Fibroblast of lung (primary cell): ENCODE measurements around the gene ANKFN1. TPM values are rescaled to one million over a fixed set of nuclear protein-coding genes. Genes with fewer than 3 reads are reported as not detected.

Source experiments
- DNase-seq, 2 donors: peaks; one replicate each; pipeline versions ENCODE4 v3.0.0 to v3.0.0-alpha.2; 2010; ENCODE audit warnings: low read depth in 2 of 2
- H2AFZ ChIP-seq: 2 replicates; pipeline ENCODE4 v1.5.1; 2012; ENCODE audit warnings: low read length, control low read depth, inconsistent platforms
- H3K27ac ChIP-seq: 2 replicates; pipeline ENCODE4 v1.5.1; 2011; ENCODE audit warnings: low read length, control low read depth; ENCODE audit not compliant: insufficient read depth
- H3K27me3 ChIP-seq: 2 replicates; pipeline ENCODE4 v1.5.1; 2011; ENCODE audit warnings: mild to moderate bottlenecking, low read length; ENCODE audit not compliant: control insufficient read depth, insufficient read depth
- H3K36me3 ChIP-seq: 2 replicates; pipeline ENCODE4 v1.5.1; 2011; ENCODE audit warnings: low read length; ENCODE audit not compliant: control insufficient read depth, insufficient read depth
- H3K4me1 ChIP-seq: 2 replicates; pipeline ENCODE4 v1.5.1; 2011; ENCODE audit warnings: low read length; ENCODE audit not compliant: control insufficient read depth, insufficient read depth; ENCODE audit errors: extremely low read depth
- H3K4me2 ChIP-seq: 2 replicates; pipeline ENCODE4 v1.5.1; 2011; ENCODE audit warnings: low read length, control low read depth; ENCODE audit not compliant: insufficient read depth; ENCODE audit errors: extremely low read depth
- H3K4me3 ChIP-seq, 4 experiments: fragments of 200-600 bp in 1 of 4; sonication (generic) in 1 of 4; replicated peaks in 1 of 4; 2 replicates each; pipeline ENCODE4 v1.5.1; 2011 to 2016; ENCODE audit warnings: low read length in 4 of 4, low read depth in 3 of 4, mild to moderate bottlenecking in 3 of 4, control low read depth in 2 of 4, inconsistent platforms in 1 of 4, mixed read lengths in 1 of 4; ENCODE audit not compliant: insufficient read depth in 1 of 4; ENCODE audit errors: control extremely low read depth in 1 of 4
- H3K79me2 ChIP-seq: 2 replicates; pipeline ENCODE4 v1.5.1; 2012; ENCODE audit warnings: mild to moderate bottlenecking, low read length, inconsistent platforms; ENCODE audit not compliant: control insufficient read depth, insufficient read depth
- H3K9ac ChIP-seq: 2 replicates; pipeline ENCODE4 v1.5.1; 2011; ENCODE audit warnings: mild to moderate bottlenecking, low read length, control low read depth; ENCODE audit not compliant: insufficient read depth
- H3K9me3 ChIP-seq: 2 replicates; pipeline ENCODE4 v1.5.1; 2012; ENCODE audit warnings: low read depth, low read length; ENCODE audit not compliant: control insufficient read depth, insufficient read depth
- H4K20me1 ChIP-seq: 2 replicates; pipeline ENCODE4 v1.5.1; 2011; ENCODE audit warnings: low read length; ENCODE audit not compliant: control insufficient read depth, insufficient read depth; ENCODE audit errors: extremely low read depth
- EZH2 ChIP-seq: IDR thresholded peaks from 2 replicates; pipeline ENCODE4 v1.5.1; 2012; ENCODE audit warnings: low read length, control low read depth, mild to moderate bottlenecking; ENCODE audit errors: missing control alignments
- polyA plus RNA-seq, 2 donors: library from polyadenylated mRNA; depleted of rRNA in 1 of 2; stranded (reverse) in 1 of 2; unstranded in 1 of 2; fragments of >200 nt; gene quantifications; 2 replicates each; pipeline ENCODE4 v1.2.1, GENCODE V29; 2011 to 2012; ENCODE audit warnings: missing spikeins in 1 of 2
- total RNA-seq: library from RNA; depleted of rRNA; stranded (reverse); fragments of >200 nt; gene quantifications from 2 replicates; pipeline ENCODE4 v1.2.1, GENCODE V29; 2014
- TF ChIP-seq, protein P1 (sequence below), 2 donors: IDR thresholded peaks in 1 of 2; conservative IDR thresholded peaks in 1 of 2; 1 replicate in 1 of 2; 2 replicates in 1 of 2; pipeline ENCODE4 v1.5.1; 2011 to 2012; ENCODE audit warnings: low read length in 2 of 2, control low read depth in 1 of 2, inconsistent platforms in 1 of 2, low read depth in 1 of 2, mild to moderate bottlenecking in 1 of 2

Gene ANKFN1
- total and polyA plus RNA-seq, 2 donors (not counting 1 experiment from before 2014, with no cell fraction given), result 0.19 TPM; not detected in 1

DNA sequence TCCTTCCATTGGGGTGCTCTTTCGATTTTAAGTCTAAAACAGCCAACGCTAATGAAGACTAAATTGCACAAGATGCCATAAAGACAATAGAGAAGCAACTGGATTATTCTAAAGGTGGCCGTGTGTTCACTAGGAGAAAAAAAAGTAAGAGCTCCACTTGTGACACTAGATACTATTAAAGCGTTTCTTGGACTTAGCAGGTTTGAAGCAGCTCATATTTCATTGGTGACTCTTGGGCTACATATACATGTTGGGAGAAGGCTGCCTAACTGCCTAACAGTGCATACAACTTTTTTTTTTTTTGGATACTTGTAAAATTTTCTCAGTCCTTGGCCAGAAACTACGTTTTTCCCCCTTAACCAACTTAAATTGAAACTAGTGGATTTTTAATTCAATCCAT lies 328.4 kb downstream of the ANKFN1 start:
- H3K27ac ChIP-seq, result no peak overlapping the region
- H3K27me3 ChIP-seq, result no peaks in the 10 kb centered on the region
- no peaks in the 10 kb centered on the region for H3K36me3 ChIP-seq
- no peak overlapping the region for H3K4me3 ChIP-seq
- no peak overlapping the region for H3K4me2 ChIP-seq
- TF ChIP-seq, protein P1, sequence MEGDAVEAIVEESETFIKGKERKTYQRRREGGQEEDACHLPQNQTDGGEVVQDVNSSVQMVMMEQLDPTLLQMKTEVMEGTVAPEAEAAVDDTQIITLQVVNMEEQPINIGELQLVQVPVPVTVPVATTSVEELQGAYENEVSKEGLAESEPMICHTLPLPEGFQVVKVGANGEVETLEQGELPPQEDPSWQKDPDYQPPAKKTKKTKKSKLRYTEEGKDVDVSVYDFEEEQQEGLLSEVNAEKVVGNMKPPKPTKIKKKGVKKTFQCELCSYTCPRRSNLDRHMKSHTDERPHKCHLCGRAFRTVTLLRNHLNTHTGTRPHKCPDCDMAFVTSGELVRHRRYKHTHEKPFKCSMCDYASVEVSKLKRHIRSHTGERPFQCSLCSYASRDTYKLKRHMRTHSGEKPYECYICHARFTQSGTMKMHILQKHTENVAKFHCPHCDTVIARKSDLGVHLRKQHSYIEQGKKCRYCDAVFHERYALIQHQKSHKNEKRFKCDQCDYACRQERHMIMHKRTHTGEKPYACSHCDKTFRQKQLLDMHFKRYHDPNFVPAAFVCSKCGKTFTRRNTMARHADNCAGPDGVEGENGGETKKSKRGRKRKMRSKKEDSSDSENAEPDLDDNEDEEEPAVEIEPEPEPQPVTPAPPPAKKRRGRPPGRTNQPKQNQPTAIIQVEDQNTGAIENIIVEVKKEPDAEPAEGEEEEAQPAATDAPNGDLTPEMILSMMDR (conservative IDR thresholded peaks at IDR 0.05 in 1 of 2, IDR thresholded peaks at IDR 0.05 in 1 of 2; ENCODE audit: low read depth in 1 of 2, low read length in 2 of 2), result no peak
- no peak for TF ChIP-seq EZH2
- no peak overlapping the region for H2AFZ ChIP-seq
- DNase-seq, result no peak
- H3K9ac ChIP-seq, result no peak overlapping the region
- H3K79me2 ChIP-seq, result no peaks in the 10 kb centered on the region
- H3K9me3 ChIP-seq, result no peaks in the 10 kb centered on the region
- no peaks in the 10 kb centered on the region for H4K20me1 ChIP-seq
- H3K4me1 ChIP-seq, result no peaks in the 10 kb centered on the region

DNA sequence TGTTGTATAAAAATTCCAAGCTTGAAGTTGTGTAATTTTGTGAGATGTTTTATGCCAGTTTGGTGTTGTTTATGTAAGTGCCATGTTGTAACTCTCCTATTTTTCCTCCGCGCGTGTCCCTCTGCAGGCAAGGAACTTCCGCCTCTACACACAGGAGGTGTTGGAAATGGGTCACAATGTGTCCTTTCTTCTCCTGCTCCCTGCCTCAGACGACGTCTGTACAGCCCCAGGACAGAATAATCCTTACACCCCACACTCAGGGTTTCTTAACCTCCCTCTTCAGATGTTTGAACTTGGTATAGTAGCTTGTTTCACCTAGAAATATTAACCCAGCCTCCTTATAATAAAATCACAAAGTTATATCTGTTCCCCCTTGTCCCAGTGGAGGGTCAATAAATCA lies 329.0 kb downstream of the ANKFN1 start:
- Histone ChIP-seq H3K36me3 (no peaks in the 10 kb centered on the region), H2AFZ (no peak overlapping the region), H3K4me2 (no peak overlapping the region), H3K79me2 (no peaks in the 10 kb centered on the region), H3K27me3 (no peaks in the 10 kb centered on the region), H3K9ac (no peak overlapping the region), H4K20me1 (no peaks in the 10 kb centered on the region), H3K9me3 (no peaks in the 10 kb centered on the region), H3K27ac (no peak overlapping the region), H3K4me3 (no peak overlapping the region), H3K4me1 (no peaks in the 10 kb centered on the region)
- no peak for TF ChIP-seq EZH2
- TF ChIP-seq, protein P1 (conservative IDR thresholded peaks at IDR 0.05 in 1 of 2, IDR thresholded peaks at IDR 0.05 in 1 of 2; ENCODE audit: low read depth in 1 of 2, low read length in 2 of 2), result no peak
- DNase-seq, result no peak

DNA sequence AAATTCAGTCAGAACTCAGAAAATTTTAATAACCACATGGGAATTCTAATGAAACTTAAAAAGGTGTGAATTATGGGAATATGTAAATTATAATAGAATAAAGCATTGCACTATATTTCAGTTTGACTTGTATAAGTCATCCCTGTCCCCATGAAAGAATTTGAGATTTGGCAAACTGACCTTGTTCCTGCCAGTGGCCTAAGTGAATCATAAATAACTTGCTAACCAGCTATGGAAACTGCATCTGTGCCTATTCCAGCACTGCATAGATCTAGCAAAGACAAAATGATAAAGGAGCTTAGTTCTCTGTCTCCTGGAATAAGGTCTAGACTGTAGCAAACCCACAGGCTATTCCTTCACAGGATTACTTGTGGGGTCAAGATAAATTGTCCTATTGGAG lies 333.5 kb downstream of the ANKFN1 start:
- H3K4me2 ChIP-seq, result no peak overlapping the region
- no peaks in the 10 kb centered on the region for H4K20me1 ChIP-seq
- no peaks in the 10 kb centered on the region for H3K79me2 ChIP-seq
- H3K36me3 ChIP-seq, result no peaks in the 10 kb centered on the region
- H3K27ac ChIP-seq, result no peak overlapping the region
- H3K4me3 ChIP-seq, result no peak overlapping the region
- TF ChIP-seq EZH2, result no peak
- TF ChIP-seq, protein P1 (conservative IDR thresholded peaks at IDR 0.05 in 1 of 2, IDR thresholded peaks at IDR 0.05 in 1 of 2; ENCODE audit: low read depth in 1 of 2, low read length in 2 of 2), result no peak
- no peak for DNase-seq
- no peaks in the 10 kb centered on the region for H3K27me3 ChIP-seq
- H3K9ac ChIP-seq, result no peak overlapping the region
- no peak overlapping the region for H2AFZ ChIP-seq
- H3K9me3 ChIP-seq, result no peaks in the 10 kb centered on the region
- H3K4me1 ChIP-seq, result no peaks in the 10 kb centered on the region
